WTC11 (cell line): ENCODE measurements around the gene HRG. TPM values are rescaled to one million over a fixed set of nuclear protein-coding genes. Genes with fewer than 3 reads are reported as not detected.

ENCODE experiments used
- ATAC-seq: fragments of 200-7000 bp; cut with Tn5 transposase; 2 replicates; pipeline ENCODE4 v1.10.0; 2021; ENCODE audit warnings: mild to moderate bottlenecking, moderate library complexity
- CTCF ChIA-PET: fragments of 300-600 bp; sonication (Branson Sonifier 250); formaldehyde crosslinking; loops from one replicate; lab custom pipeline; 2021; ENCODE audit warnings: antibody characterized with exemption; lab: Charles Lee
- POLR2A ChIA-PET: fragments of 350-600 bp; sonication (Branson Sonifier 250); formaldehyde crosslinking; loops from one replicate; lab custom pipeline; 2021; ENCODE audit warnings: antibody characterized with exemption; lab: Charles Lee
- DNase-seq: peaks from one replicate; pipeline ENCODE4 v3.0.0; 2021; ENCODE audit warnings: low spot score
- H3K27ac Mint-ChIP-seq: 2 replicates; pipeline ENCODE4 v1.8.0; 2021; ENCODE audit warnings: mixed read lengths
- H3K27me3 Mint-ChIP-seq: 2 replicates; pipeline ENCODE4 v1.8.0; 2021; ENCODE audit warnings: low read depth, mild to moderate bottlenecking, moderate library complexity, mixed read lengths
- H3K36me3 Mint-ChIP-seq: 2 replicates; pipeline ENCODE4 v1.8.0; 2021; ENCODE audit warnings: mixed read lengths
- H3K4me1 Mint-ChIP-seq: 2 replicates; pipeline ENCODE4 v1.8.0; 2022; ENCODE audit warnings: mixed read lengths
- H3K4me3 Mint-ChIP-seq: 2 replicates; pipeline ENCODE4 v1.8.0; 2021; ENCODE audit warnings: mild to moderate bottlenecking, moderate library complexity, mixed read lengths
- H3K9me3 Mint-ChIP-seq: 2 replicates; pipeline ENCODE4 v1.8.0; 2021; ENCODE audit warnings: mixed read lengths
- CREM ChIP-seq: sonication (generic); formaldehyde crosslinking; IDR thresholded peaks from 2 replicates; pipeline ENCODE4 v1.8.1; 2022; ENCODE audit warnings: mild to moderate bottlenecking, missing genetic modification reagents, moderate library complexity
- ESRRA ChIP-seq: sonication (generic); formaldehyde crosslinking; IDR thresholded peaks from 2 replicates; pipeline ENCODE4 v1.8.1; 2022; ENCODE audit warnings: mild to moderate bottlenecking, missing genetic modification reagents, borderline replicate concordance
- GTF2I ChIP-seq: fragments of 250-450 bp; sonication (Bioruptor Pico); conservative IDR thresholded peaks from 2 replicates; pipeline ENCODE4 v1.4.0; 2021; ENCODE audit warnings: mild to moderate bottlenecking
- HMGA2 ChIP-seq: fragments of 250-450 bp; sonication (Bioruptor Pico); IDR thresholded peaks from 2 replicates; pipeline ENCODE4 v1.4.0; 2021; ENCODE audit warnings: mild to moderate bottlenecking, moderate library complexity
- KAT7 ChIP-seq: sonication (generic); formaldehyde crosslinking; IDR thresholded peaks from 2 replicates; pipeline ENCODE4 v1.8.1; 2023; ENCODE audit warnings: missing genetic modification reagents, mild to moderate bottlenecking, borderline replicate concordance
- MXD4 ChIP-seq: fragments of 250-450 bp; sonication (Bioruptor Pico); IDR thresholded peaks from 2 replicates; pipeline ENCODE4 v1.8.0; 2021; ENCODE audit warnings: mild to moderate bottlenecking, moderate library complexity, borderline replicate concordance
- NR2C2 ChIP-seq: sonication (generic); formaldehyde crosslinking; IDR thresholded peaks from 2 replicates; pipeline ENCODE4 v1.8.0; 2022; ENCODE audit warnings: mild to moderate bottlenecking, missing genetic modification reagents
- NR3C1 ChIP-seq: sonication (generic); formaldehyde crosslinking; conservative IDR thresholded peaks from 2 replicates; pipeline ENCODE4 v1.8.1; 2023; ENCODE audit warnings: low read depth, mild to moderate bottlenecking, missing genetic modification reagents
- ZNF232 ChIP-seq: sonication (generic); formaldehyde crosslinking; IDR thresholded peaks from 2 replicates; pipeline ENCODE4 v1.8.0; 2022; ENCODE audit warnings: mild to moderate bottlenecking, missing genetic modification reagents
- ZNF317 ChIP-seq: sonication (generic); formaldehyde crosslinking; IDR thresholded peaks from 2 replicates; pipeline ENCODE4 v1.8.1; 2023; ENCODE audit warnings: low read depth, mild to moderate bottlenecking, moderate library complexity, missing genetic modification reagents, borderline replicate concordance
- total RNA-seq: library from RNA; stranded (reverse); gene quantifications from 3 replicates; pipeline ENCODE4 v1.2.3, GENCODE V29; 2021
- TF ChIP-seq, protein P1 (sequence below): sonication (generic); formaldehyde crosslinking; IDR thresholded peaks from 2 replicates; pipeline ENCODE4 v1.8.1; 2023; ENCODE audit warnings: mild to moderate bottlenecking, missing genetic modification reagents
- TF ChIP-seq, protein P2 (sequence below): sonication (generic); formaldehyde crosslinking; conservative IDR thresholded peaks from 2 replicates; pipeline ENCODE4 v1.8.1; 2022; ENCODE audit warnings: mild to moderate bottlenecking, missing genetic modification reagents
- TF ChIP-seq, protein P3 (sequence below): sonication (generic); formaldehyde crosslinking; IDR thresholded peaks from 2 replicates; pipeline ENCODE4 v1.8.1; 2023; ENCODE audit warnings: mild to moderate bottlenecking, missing genetic modification reagents
- TF ChIP-seq, protein P4 (sequence below): sonication (generic); formaldehyde crosslinking; IDR thresholded peaks from 2 replicates; pipeline ENCODE4 v1.8.1; 2022; ENCODE audit warnings: low read depth, missing genetic modification reagents, borderline replicate concordance
- TF ChIP-seq, protein P5 (sequence below): sonication (generic); formaldehyde crosslinking; IDR thresholded peaks from 2 replicates; pipeline ENCODE4 v1.8.0; 2022; ENCODE audit warnings: mild to moderate bottlenecking, missing genetic modification reagents
- TF ChIP-seq, protein P6 (sequence below): sonication (generic); formaldehyde crosslinking; IDR thresholded peaks from 2 replicates; pipeline ENCODE4 v1.8.1; 2023; ENCODE audit warnings: mild to moderate bottlenecking, missing genetic modification reagents, borderline replicate concordance
- TF ChIP-seq, protein P7 (sequence below): fragments of 250-450 bp; sonication (Bioruptor Pico); IDR thresholded peaks from 2 replicates; pipeline ENCODE4 v1.9.0; 2021; ENCODE audit warnings: mild to moderate bottlenecking, borderline replicate concordance

Gene HRG
- total RNA-seq, 1 experiment from 2014 or later: 0.24 TPM

DNA sequence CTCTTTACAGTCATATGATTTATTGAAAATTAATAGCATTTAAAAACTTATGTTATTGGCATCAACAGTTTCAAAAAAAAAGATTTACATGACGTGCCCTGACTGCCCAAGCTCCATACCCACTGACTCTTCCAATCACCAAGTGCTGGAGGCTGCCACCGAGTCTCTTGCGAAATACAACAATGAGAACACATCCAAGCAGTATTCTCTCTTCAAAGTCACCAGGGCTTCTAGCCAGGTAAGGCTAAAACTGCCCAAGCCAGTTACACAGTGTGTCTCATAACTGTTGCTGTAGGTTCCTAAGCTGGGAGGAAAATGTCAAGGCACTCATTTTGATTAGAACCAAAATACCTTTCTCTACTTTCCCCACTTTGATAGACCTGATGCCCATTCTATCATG is 21.1 kb upstream of the HRG start:
- DNase-seq: no peak
- Mint-ChIP-seq H3K27ac (0 out of 2 replicates have a peak overlapping the region, but pooled peaks have one; percentile 33), H3K27me3 (peaks cover 11% of the 10 kb centered on the region), H3K4me1 (peaks cover 34% of the 10 kb centered on the region), H3K4me3 (no peak overlapping the region), H3K9me3 (no peaks in the 10 kb centered on the region), H3K36me3 (no peaks in the 10 kb centered on the region)
- TF ChIP-seq GTF2I (CRISPR knock-in tag): no peak
- no peak for TF ChIP-seq ZNF232
- no peak for ATAC-seq
- POLR2A ChIA-PET: no interaction called here
- CTCF ChIA-PET: interaction anchor here (1.4 kb wide), 1 partner anchor 28 kb away, joined by 6 read pairs; no protein-coding TSS in a partner anchor

DNA sequence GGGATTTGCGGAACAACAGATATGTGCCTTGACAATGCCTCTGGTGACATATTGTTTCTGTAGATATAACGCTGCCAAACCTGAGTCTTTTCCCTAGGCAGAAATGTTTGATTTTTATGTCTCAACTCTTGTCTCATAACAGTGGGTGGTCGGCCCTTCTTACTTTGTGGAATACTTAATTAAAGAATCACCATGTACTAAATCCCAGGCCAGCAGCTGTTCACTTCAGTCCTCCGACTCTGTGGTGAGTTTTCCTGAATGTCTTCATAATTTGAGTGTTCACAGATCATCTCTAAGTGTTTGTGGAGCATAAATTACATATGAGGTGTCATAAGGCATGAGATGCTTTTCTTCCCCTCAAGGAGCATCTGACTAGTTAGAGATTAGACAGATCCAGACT is 19.7 kb upstream of the HRG start:
- no peak overlapping the region for H3K27ac Mint-ChIP-seq
- H3K27me3 Mint-ChIP-seq: peaks cover 11% of the 10 kb centered on the region
- DNase-seq (no peak), ATAC-seq (no peak)
- ChIA-PET CTCF (interaction anchor here (1.0 kb wide), 1 partner anchor 32 kb away, joined by 6 read pairs; no protein-coding TSS in a partner anchor), POLR2A (no interaction called here)
- no peak overlapping the region for H3K4me3 Mint-ChIP-seq
- H3K4me1 Mint-ChIP-seq: peaks cover 25% of the 10 kb centered on the region
- H3K9me3 Mint-ChIP-seq: no peaks in the 10 kb centered on the region
- H3K36me3 Mint-ChIP-seq: no peaks in the 10 kb centered on the region
- TF ChIP-seq HMGA2 (CRISPR knock-in tag): no peak
- TF ChIP-seq NR2C2 (CRISPR knock-in tag): no peak
- TF ChIP-seq ZNF317 (CRISPR knock-in tag): no peak
- TF ChIP-seq ESRRA: no peak
- TF ChIP-seq, protein P1, sequence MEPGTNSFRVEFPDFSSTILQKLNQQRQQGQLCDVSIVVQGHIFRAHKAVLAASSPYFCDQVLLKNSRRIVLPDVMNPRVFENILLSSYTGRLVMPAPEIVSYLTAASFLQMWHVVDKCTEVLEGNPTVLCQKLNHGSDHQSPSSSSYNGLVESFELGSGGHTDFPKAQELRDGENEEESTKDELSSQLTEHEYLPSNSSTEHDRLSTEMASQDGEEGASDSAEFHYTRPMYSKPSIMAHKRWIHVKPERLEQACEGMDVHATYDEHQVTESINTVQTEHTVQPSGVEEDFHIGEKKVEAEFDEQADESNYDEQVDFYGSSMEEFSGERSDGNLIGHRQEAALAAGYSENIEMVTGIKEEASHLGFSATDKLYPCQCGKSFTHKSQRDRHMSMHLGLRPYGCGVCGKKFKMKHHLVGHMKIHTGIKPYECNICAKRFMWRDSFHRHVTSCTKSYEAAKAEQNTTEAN (CRISPR knock-in tag): no peak
- TF ChIP-seq, protein P2, sequence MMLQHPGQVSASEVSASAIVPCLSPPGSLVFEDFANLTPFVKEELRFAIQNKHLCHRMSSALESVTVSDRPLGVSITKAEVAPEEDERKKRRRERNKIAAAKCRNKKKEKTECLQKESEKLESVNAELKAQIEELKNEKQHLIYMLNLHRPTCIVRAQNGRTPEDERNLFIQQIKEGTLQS (CRISPR knock-in tag): no peak
- no peak for TF ChIP-seq CREM
- TF ChIP-seq, protein P3, sequence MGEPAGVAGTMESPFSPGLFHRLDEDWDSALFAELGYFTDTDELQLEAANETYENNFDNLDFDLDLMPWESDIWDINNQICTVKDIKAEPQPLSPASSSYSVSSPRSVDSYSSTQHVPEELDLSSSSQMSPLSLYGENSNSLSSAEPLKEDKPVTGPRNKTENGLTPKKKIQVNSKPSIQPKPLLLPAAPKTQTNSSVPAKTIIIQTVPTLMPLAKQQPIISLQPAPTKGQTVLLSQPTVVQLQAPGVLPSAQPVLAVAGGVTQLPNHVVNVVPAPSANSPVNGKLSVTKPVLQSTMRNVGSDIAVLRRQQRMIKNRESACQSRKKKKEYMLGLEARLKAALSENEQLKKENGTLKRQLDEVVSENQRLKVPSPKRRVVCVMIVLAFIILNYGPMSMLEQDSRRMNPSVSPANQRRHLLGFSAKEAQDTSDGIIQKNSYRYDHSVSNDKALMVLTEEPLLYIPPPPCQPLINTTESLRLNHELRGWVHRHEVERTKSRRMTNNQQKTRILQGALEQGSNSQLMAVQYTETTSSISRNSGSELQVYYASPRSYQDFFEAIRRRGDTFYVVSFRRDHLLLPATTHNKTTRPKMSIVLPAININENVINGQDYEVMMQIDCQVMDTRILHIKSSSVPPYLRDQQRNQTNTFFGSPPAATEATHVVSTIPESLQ (CRISPR knock-in tag): no peak
- TF ChIP-seq, protein P4, sequence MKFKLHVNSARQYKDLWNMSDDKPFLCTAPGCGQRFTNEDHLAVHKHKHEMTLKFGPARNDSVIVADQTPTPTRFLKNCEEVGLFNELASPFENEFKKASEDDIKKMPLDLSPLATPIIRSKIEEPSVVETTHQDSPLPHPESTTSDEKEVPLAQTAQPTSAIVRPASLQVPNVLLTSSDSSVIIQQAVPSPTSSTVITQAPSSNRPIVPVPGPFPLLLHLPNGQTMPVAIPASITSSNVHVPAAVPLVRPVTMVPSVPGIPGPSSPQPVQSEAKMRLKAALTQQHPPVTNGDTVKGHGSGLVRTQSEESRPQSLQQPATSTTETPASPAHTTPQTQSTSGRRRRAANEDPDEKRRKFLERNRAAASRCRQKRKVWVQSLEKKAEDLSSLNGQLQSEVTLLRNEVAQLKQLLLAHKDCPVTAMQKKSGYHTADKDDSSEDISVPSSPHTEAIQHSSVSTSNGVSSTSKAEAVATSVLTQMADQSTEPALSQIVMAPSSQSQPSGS (CRISPR knock-in tag): no peak
- no peak for TF ChIP-seq NR3C1
- TF ChIP-seq, protein P5, sequence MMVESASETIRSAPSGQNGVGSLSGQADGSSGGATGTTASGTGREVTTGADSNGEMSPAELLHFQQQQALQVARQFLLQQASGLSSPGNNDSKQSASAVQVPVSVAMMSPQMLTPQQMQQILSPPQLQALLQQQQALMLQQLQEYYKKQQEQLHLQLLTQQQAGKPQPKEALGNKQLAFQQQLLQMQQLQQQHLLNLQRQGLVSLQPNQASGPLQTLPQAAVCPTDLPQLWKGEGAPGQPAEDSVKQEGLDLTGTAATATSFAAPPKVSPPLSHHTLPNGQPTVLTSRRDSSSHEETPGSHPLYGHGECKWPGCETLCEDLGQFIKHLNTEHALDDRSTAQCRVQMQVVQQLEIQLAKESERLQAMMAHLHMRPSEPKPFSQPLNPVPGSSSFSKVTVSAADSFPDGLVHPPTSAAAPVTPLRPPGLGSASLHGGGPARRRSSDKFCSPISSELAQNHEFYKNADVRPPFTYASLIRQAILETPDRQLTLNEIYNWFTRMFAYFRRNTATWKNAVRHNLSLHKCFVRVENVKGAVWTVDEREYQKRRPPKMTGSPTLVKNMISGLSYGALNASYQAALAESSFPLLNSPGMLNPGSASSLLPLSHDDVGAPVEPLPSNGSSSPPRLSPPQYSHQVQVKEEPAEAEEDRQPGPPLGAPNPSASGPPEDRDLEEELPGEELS (CRISPR knock-in tag): no peak
- TF ChIP-seq MXD4 (CRISPR knock-in tag): no peak
- TF ChIP-seq, protein P6, sequence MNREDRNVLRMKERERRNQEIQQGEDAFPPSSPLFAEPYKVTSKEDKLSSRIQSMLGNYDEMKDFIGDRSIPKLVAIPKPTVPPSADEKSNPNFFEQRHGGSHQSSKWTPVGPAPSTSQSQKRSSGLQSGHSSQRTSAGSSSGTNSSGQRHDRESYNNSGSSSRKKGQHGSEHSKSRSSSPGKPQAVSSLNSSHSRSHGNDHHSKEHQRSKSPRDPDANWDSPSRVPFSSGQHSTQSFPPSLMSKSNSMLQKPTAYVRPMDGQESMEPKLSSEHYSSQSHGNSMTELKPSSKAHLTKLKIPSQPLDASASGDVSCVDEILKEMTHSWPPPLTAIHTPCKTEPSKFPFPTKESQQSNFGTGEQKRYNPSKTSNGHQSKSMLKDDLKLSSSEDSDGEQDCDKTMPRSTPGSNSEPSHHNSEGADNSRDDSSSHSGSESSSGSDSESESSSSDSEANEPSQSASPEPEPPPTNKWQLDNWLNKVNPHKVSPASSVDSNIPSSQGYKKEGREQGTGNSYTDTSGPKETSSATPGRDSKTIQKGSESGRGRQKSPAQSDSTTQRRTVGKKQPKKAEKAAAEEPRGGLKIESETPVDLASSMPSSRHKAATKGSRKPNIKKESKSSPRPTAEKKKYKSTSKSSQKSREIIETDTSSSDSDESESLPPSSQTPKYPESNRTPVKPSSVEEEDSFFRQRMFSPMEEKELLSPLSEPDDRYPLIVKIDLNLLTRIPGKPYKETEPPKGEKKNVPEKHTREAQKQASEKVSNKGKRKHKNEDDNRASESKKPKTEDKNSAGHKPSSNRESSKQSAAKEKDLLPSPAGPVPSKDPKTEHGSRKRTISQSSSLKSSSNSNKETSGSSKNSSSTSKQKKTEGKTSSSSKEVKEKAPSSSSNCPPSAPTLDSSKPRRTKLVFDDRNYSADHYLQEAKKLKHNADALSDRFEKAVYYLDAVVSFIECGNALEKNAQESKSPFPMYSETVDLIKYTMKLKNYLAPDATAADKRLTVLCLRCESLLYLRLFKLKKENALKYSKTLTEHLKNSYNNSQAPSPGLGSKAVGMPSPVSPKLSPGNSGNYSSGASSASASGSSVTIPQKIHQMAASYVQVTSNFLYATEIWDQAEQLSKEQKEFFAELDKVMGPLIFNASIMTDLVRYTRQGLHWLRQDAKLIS (CRISPR knock-in tag): no peak
- TF ChIP-seq, protein P7, sequence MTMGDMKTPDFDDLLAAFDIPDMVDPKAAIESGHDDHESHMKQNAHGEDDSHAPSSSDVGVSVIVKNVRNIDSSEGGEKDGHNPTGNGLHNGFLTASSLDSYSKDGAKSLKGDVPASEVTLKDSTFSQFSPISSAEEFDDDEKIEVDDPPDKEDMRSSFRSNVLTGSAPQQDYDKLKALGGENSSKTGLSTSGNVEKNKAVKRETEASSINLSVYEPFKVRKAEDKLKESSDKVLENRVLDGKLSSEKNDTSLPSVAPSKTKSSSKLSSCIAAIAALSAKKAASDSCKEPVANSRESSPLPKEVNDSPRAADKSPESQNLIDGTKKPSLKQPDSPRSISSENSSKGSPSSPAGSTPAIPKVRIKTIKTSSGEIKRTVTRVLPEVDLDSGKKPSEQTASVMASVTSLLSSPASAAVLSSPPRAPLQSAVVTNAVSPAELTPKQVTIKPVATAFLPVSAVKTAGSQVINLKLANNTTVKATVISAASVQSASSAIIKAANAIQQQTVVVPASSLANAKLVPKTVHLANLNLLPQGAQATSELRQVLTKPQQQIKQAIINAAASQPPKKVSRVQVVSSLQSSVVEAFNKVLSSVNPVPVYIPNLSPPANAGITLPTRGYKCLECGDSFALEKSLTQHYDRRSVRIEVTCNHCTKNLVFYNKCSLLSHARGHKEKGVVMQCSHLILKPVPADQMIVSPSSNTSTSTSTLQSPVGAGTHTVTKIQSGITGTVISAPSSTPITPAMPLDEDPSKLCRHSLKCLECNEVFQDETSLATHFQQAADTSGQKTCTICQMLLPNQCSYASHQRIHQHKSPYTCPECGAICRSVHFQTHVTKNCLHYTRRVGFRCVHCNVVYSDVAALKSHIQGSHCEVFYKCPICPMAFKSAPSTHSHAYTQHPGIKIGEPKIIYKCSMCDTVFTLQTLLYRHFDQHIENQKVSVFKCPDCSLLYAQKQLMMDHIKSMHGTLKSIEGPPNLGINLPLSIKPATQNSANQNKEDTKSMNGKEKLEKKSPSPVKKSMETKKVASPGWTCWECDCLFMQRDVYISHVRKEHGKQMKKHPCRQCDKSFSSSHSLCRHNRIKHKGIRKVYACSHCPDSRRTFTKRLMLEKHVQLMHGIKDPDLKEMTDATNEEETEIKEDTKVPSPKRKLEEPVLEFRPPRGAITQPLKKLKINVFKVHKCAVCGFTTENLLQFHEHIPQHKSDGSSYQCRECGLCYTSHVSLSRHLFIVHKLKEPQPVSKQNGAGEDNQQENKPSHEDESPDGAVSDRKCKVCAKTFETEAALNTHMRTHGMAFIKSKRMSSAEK: no peak
- TF ChIP-seq GTF2I (CRISPR knock-in tag): no peak
- TF ChIP-seq KAT7 (CRISPR knock-in tag): no peak
